Measurements from ENCODE around the gene B3GAT1. TPM values are rescaled to one million over a fixed set of nuclear protein-coding genes. Genes with fewer than 3 reads are reported as not detected.

The B3GAT1 gene
- total RNA-seq, 4 donors from 2014 or later: 0.13 to 0.58 (median 0.44) TPM; not detected in 1

DNA sequence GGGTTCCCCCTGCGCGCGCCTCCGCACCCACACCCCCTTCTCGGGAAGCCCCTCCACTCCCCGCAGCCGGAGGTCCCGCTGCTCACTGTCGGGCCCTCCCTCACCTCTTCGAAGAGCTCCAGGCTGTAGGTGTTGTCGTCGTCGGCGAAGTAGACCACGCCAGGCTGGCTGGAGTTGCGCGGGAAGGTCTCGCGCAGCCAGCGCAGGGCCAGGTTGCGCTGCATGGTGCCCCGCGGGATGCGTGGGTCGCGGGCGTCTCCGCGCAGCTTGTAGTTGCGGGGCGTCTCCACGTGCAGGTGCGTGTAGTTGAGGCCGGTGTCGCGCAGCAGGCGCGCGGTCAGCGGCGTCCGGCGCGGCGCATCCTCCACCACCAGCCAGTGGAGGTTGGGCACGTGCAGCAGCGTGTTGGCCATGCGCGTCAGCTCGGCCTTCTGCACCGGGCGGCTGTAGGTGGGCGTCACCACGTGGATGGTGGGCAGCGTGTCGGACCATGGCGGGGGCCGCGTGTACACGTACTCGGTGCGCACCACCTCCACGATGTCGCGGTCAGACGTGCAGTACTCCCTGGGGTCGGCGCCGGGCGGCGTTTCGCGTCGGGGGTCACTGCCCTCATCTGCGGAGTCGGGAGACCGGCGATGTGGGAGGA is 28.3 kb downstream of the B3GAT1 start:
- WGBS, 2 donors: 92 to 95% methylated on average over 75 to 78 of the region's 78 CpGs
- DNase-seq (ENCODE audit: low spot score in 2 of 2): no peak
- TF ChIP-seq, protein P1, sequence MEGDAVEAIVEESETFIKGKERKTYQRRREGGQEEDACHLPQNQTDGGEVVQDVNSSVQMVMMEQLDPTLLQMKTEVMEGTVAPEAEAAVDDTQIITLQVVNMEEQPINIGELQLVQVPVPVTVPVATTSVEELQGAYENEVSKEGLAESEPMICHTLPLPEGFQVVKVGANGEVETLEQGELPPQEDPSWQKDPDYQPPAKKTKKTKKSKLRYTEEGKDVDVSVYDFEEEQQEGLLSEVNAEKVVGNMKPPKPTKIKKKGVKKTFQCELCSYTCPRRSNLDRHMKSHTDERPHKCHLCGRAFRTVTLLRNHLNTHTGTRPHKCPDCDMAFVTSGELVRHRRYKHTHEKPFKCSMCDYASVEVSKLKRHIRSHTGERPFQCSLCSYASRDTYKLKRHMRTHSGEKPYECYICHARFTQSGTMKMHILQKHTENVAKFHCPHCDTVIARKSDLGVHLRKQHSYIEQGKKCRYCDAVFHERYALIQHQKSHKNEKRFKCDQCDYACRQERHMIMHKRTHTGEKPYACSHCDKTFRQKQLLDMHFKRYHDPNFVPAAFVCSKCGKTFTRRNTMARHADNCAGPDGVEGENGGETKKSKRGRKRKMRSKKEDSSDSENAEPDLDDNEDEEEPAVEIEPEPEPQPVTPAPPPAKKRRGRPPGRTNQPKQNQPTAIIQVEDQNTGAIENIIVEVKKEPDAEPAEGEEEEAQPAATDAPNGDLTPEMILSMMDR (IDR thresholded peaks at IDR 0.05): no peak
- TF ChIP-seq POLR2A (IDR thresholded peaks at IDR 0.05): no peak
- intact Hi-C loops (cut with DNase I; ENCODE audit: low total_unique reads): no loop called here
- no peak overlapping the region for H3K4me3 ChIP-seq (ENCODE audit: low read depth, poor library complexity, severe bottlenecking)

DNA sequence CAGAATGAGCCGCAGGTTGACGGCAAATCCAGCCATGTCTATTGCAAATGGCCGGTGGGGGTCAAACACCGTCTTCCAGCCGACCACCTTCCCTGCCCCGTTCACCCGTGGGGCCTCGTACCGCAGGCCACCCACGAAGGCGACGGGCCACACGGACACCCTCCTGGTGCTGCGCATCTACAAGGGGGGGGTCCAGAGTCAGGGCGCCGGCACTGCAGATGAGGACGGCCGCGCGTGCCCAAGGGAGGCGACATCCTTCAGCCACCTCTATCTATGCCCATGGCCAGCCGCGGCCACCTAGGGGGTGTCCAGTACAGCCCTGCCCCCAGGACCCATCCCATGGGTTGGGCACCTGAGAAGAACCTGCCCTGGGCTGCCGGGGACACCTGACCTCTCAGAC is 29.2 kb downstream of the B3GAT1 start:
- no peak for TF ChIP-seq POLR2A (IDR thresholded peaks at IDR 0.05)
- WGBS, 2 donors: 93 to 94% methylated on average over 10 to 24 of the region's 24 CpGs
- intact Hi-C loops (cut with DNase I; ENCODE audit: low total_unique reads): no loop called here
- H3K4me3 ChIP-seq (ENCODE audit: low read depth, poor library complexity, severe bottlenecking): no peak overlapping the region
- no peak for DNase-seq (ENCODE audit: low spot score in 2 of 2)

DNA sequence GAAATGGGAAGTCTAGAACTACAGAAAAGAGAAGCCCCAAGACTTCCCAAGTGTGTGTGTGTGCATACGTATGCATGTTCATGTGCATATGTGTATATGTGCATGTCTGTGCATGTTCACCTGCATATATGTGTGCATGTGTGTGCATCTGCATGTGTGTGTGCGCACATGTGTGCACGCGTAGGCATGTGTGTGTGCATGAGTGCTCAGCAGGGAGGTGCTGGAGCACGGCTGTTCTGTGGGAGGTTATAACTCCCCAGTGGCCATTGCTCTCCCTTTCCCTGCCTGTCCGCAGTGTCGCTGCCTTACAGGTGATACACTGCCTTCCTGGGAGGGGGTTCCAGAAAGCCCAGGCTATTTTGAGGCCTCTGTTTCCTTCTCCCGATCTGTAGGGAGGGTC is 29.8 kb downstream of the B3GAT1 start:
- WGBS, 2 donors: 82 to 92% methylated on average over 8 of the region's 8 CpGs
- DNase-seq (ENCODE audit: low spot score in 2 of 2): no peak
- TF ChIP-seq, protein P1 (IDR thresholded peaks at IDR 0.05): no peak
- TF ChIP-seq POLR2A (IDR thresholded peaks at IDR 0.05): no peak
- intact Hi-C loops (cut with DNase I; ENCODE audit: low total_unique reads): no loop called here
- H3K4me3 ChIP-seq (ENCODE audit: low read depth, poor library complexity, severe bottlenecking): no peak overlapping the region

DNA sequence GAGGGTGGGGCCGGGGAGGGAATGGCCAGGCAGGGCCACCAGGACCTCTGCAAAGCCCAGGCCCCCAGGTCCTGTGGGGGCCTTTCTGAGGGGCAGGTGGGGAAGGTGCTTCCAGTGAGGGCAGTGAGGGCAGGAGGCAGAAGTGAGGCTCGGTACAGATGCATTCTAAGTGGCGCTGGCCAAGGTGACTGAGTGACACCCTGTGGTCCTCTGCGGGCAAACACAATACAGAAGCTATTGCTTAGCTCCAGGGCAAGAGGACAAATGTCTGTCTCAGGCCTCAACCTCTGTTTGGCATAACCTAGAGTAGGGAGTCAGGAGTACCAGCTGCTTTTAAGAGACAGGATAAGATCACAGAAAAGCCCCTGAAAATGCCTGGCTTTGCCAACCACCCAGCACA is 31.3 kb downstream of the B3GAT1 start:
- no peak overlapping the region for H3K4me3 ChIP-seq (ENCODE audit: low read depth, poor library complexity, severe bottlenecking)
- WGBS, 2 donors: 59 to 84% methylated on average over 4 of the region's 4 CpGs
- intact Hi-C loops (cut with DNase I; ENCODE audit: low total_unique reads): no loop called here
- no peak for DNase-seq (ENCODE audit: low spot score in 2 of 2)
- TF ChIP-seq, protein P1 (IDR thresholded peaks at IDR 0.05): no peak
- TF ChIP-seq POLR2A (IDR thresholded peaks at IDR 0.05): no peak

DNA sequence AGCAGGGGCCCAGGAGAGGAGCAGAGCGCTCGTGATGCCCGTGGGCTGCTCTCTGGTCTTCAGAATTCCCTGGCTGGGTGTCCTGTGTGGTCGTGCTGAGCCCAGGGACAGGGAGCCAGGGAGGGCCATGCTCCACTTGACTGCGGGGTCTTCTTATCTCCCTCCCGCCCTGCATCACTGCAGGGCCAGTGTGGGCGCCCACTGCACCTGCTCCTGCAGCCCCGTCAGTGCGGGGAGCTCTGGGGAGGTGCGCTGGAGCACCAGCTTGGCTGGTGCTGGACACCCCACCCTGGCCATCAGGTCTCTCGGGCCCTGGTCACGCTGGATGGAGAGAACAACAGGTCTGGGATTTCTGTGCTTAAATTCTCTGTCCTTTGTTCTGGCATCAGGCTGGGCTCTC is 31.8 kb downstream of the B3GAT1 start:
- intact Hi-C loops (cut with DNase I; ENCODE audit: low total_unique reads): no loop called here
- DNase-seq (ENCODE audit: low spot score in 2 of 2): no peak
- TF ChIP-seq, protein P1 (IDR thresholded peaks at IDR 0.05): no peak
- TF ChIP-seq POLR2A (IDR thresholded peaks at IDR 0.05): no peak
- 81 to 87% methylated on average over 12 of the region's 12 CpGs for WGBS, 2 donors
- no peak overlapping the region for H3K4me3 ChIP-seq (ENCODE audit: low read depth, poor library complexity, severe bottlenecking)

DNA sequence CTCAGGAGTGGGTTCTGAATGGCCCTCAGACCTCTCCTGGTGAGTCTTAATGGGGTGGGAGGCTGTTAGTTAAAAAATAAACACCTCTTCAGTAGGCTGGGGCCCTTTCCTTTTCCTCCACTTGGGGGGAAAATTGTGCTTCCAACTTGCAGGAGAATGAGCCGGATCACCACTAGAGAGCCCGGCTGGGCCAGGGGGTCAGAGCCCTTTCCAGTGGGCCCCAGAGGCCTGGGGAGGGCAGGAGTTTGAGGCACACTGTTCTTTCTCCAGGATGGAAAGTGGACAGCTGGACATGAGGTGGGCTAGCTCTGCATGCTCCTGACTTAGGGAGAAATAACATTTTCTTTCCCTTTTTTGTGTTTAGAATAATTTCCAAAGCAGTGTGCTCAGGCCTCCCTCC is 32.8 kb downstream of the B3GAT1 start:
- intact Hi-C loops (cut with DNase I; ENCODE audit: low total_unique reads): no loop called here
- 75 to 83% methylated on average over 2 of the region's 2 CpGs for WGBS, 2 donors
- no peak overlapping the region for H3K4me3 ChIP-seq (ENCODE audit: low read depth, poor library complexity, severe bottlenecking)
- TF ChIP-seq, protein P1 (IDR thresholded peaks at IDR 0.05): no peak
- no peak for TF ChIP-seq POLR2A (IDR thresholded peaks at IDR 0.05)
- no peak for DNase-seq (ENCODE audit: low spot score in 2 of 2)

Data from lower leg skin (tissue), 4 donors.